Lower lobe of right lung (tissue), 2 donors: ENCODE results near the gene NSUN4. TPM values are rescaled to one million over a fixed set of nuclear protein-coding genes. Genes with fewer than 3 reads are reported as not detected.

Experiments
- ATAC-seq, 2 donors: fragments of 200-7000 bp; cut with Tn5 transposase; one replicate each; pipeline ENCODE4 v1.9.1; 2020 to 2022; ENCODE audit warnings: mild to moderate bottlenecking in 2 of 2, moderate library complexity in 2 of 2
- DNase-seq: peaks from one replicate; pipeline ENCODE4 v3.0.0-alpha.2; 2020
- H3K27ac ChIP-seq: fragments of 200-600 bp; one replicate; pipeline ENCODE4 v1.8.0; 2022
- H3K27me3 ChIP-seq: fragments of 200-600 bp; one replicate; pipeline ENCODE4 v1.8.0; 2022; ENCODE audit warnings: low read depth
- H3K36me3 ChIP-seq: fragments of 200-600 bp; one replicate; pipeline ENCODE4 v1.8.0; 2022; ENCODE audit warnings: mild to moderate bottlenecking
- H3K4me1 ChIP-seq: fragments of 200-600 bp; one replicate; pipeline ENCODE4 v1.8.0; 2022
- H3K4me3 ChIP-seq: fragments of 200-600 bp; one replicate; pipeline ENCODE4 v1.8.0; 2022; ENCODE audit warnings: mild to moderate bottlenecking
- H3K9me3 ChIP-seq: fragments of 200-600 bp; one replicate; pipeline ENCODE4 v1.8.0; 2022
- intact Hi-C: fragments of 100-400 bp; cut with DNase I; formaldehyde crosslinking; loops from one replicate; pipeline ENCODE4 v1.11.0; 2022
- total RNA-seq: library from RNA; stranded (reverse); fragmentation: NEBNext Ultra II Directional; extraction: Animal tissue kit (Norgen Biotek cat#: 25700); gene quantifications from one replicate; pipeline ENCODE4 v1.2.1, GENCODE V29; 2021
- TF ChIP-seq, protein P1 (sequence below): fragments of 200-600 bp; IDR thresholded peaks from one replicate; pipeline ENCODE4 v1.8.0; 2022; ENCODE audit warnings: antibody characterized with exemption, mild to moderate bottlenecking
- donor health status: DM: no; HTN: yes; CAD: no; lungs with severe emphysema.

The NSUN4 gene
- total RNA-seq, 1 donor from 2014 or later = 26.9 TPM

DNA sequence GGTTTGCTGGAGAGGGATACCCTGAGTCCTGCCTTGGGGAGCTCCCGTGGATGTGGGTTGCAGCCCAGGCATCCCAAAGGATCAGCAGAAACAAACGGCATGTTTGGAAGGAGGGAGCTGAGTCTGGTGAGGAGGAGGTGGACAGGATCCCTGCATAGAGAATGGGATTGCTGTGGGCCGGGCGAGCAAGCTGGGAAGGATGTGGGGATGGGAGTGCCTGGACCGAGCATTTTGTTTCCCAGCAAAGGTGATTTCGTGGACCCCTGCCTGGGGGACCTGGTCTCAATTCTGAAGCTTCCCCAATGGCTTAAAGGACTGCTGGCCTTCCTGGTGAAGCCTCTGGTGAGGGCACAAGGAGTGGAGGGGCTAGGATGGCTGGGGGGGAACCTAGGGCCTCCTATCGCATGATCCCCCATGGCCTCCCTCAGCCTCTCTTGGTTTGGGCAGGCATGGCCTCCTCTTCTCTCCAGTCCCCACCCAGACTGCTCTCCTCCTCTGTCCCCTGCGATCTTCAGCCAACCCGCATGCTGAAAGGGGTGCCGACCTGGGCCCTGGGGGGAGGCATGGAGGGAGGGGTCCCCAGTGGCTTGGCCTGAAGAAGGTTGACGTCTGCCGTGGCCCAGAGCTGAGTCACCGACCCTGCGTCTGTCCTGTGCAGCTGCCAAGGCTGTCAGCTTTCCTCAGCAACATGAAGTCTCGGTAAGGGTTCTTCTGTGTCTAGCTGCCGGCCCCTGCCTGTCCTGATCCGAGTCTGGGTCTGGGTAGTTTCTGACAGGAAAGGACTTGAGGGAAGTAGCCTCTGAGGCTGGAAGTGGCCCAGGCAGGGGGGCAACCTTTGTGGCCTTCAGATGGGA, 69.8 kb downstream of the NSUN4 start:
- Histone ChIP-seq H3K9me3 (no peaks in the 10 kb centered on the region), H3K27me3 (no peaks in the 10 kb centered on the region), H3K36me3 (peaks cover 35% of the 10 kb centered on the region), H3K4me3 (no peak overlapping the region), H3K4me1 (peaks cover 5% of the 10 kb centered on the region), H3K27ac (no peak overlapping the region)
- TF ChIP-seq, protein P1, sequence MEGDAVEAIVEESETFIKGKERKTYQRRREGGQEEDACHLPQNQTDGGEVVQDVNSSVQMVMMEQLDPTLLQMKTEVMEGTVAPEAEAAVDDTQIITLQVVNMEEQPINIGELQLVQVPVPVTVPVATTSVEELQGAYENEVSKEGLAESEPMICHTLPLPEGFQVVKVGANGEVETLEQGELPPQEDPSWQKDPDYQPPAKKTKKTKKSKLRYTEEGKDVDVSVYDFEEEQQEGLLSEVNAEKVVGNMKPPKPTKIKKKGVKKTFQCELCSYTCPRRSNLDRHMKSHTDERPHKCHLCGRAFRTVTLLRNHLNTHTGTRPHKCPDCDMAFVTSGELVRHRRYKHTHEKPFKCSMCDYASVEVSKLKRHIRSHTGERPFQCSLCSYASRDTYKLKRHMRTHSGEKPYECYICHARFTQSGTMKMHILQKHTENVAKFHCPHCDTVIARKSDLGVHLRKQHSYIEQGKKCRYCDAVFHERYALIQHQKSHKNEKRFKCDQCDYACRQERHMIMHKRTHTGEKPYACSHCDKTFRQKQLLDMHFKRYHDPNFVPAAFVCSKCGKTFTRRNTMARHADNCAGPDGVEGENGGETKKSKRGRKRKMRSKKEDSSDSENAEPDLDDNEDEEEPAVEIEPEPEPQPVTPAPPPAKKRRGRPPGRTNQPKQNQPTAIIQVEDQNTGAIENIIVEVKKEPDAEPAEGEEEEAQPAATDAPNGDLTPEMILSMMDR = no peak
- intact Hi-C loops = no loop called here
- peak; percentile 36 for DNase-seq
- ATAC-seq = no peak

DNA sequence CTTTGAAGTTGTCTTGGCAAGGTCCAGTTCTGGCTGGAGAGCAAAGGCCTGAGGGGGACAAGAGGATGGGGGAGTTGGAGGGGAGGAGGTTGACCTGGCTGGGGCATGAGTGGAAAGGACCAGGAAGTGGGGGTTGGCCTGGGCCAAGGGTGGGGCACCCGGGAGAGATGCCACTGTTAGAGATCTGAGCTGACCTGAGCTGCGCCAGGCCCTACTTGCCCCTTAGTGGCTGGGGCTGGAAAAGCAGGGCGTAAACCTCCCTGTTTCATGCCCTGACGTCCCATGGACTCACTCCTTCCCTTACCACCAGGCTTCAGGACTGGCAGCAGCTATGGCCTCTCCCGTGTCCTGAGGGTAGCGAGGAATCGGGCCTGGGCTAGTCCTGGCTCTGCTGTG, 70.4 kb downstream of the NSUN4 start:
- intact Hi-C loops = no loop called here
- ATAC-seq = no peak
- peak; percentile 28 for DNase-seq

More for the DNA sequence above, 70.4 kb downstream of the NSUN4 start:
- Histone ChIP-seq H3K27me3 (no peaks in the 10 kb centered on the region), H3K4me1 (peaks cover 3% of the 10 kb centered on the region), H3K9me3 (no peaks in the 10 kb centered on the region), H3K27ac (no peak overlapping the region), H3K4me3 (no peak overlapping the region), H3K36me3 (peaks cover 32% of the 10 kb centered on the region)
- TF ChIP-seq, protein P1 = no peak

Other genes starting within 250 kb of the NSUN4 start
- gene PIK3R3, start 208.2 kb upstream of the NSUN4 start, total RNA-seq = 39.2 TPM
- 68.9 TPM for gene TSPAN1, start 165.7 kb upstream of the NSUN4 start, total RNA-seq
- gene P3R3URF, start 164.3 kb upstream of the NSUN4 start, total RNA-seq = not detected
- 59.3 TPM for gene POMGNT1, start 142.4 kb upstream of the NSUN4 start, total RNA-seq
- 3.4 TPM for gene LURAP1, start 137.5 kb upstream of the NSUN4 start, total RNA-seq
- gene RAD54L, start 93.0 kb upstream of the NSUN4 start, total RNA-seq = 1.7 TPM
- gene LRRC41, start 37.2 kb upstream of the NSUN4 start, total RNA-seq = 47.6 TPM
- gene UQCRH, start 37.1 kb upstream of the NSUN4 start, total RNA-seq = 157 TPM
- gene FAAH, start 53.5 kb downstream of the NSUN4 start, total RNA-seq = 32.4 TPM
- not detected for gene DMBX1, start 149.0 kb downstream of the NSUN4 start, total RNA-seq
- gene KNCN, start 210.8 kb downstream of the NSUN4 start, total RNA-seq = not detected